Measurements from ENCODE around the gene LGI4.
A peak's percentile ranks its signal among the peaks of the same experiment; 100 is the strongest.
"Not testable (repeated sequence)": the region's sequence is repeated elsewhere in the genome, so short reads cannot be mapped to it uniquely, and the experiment has no call there.

The LGI4 gene

GRCh38 chr19:35105411-35106290, 29.2 kb downstream of the LGI4 start:
- DNase-seq: no peak

GRCh38 chr19:35105047-35105410, 29.8 kb downstream of the LGI4 start:
- no peak for DNase-seq

GRCh38 chr19:35104361-35104760, 30.5 kb downstream of the LGI4 start:
- DNase-seq: no peak

GRCh38 chr19:35103614-35104013, 31.2 kb downstream of the LGI4 start:
- not testable (repeated sequence) for DNase-seq

- not testable (repeated sequence) for DNase-seq
Measured at GRCh38 chr19:35101949-35102348, 32.9 kb downstream of the LGI4 start.

- DNase-seq: no peak
Measured at GRCh38 chr19:35100588-35101533, 34.0 kb downstream of the LGI4 start.

- DNase-seq: no peak
Measured at GRCh38 chr19:35099897-35100275, 35.0 kb downstream of the LGI4 start.

GRCh38 chr19:35099155-35099896, 35.5 kb downstream of the LGI4 start:
- DNase-seq: no peak

- DNase-seq: no peak
Measured at GRCh38 chr19:35098413-35099049, 36.3 kb downstream of the LGI4 start.

GRCh38 chr19:35095667-35096368, 39.0 kb downstream of the LGI4 start:
- DNase-seq: no peak

- no peak for DNase-seq
Measured at GRCh38 chr19:35094656-35095055, 40.2 kb downstream of the LGI4 start.

GRCh38 chr19:35093941-35094647, 40.8 kb downstream of the LGI4 start:
- DNase-seq: no peak

- no peak for DNase-seq
Measured at GRCh38 chr19:35093430-35093829, 41.4 kb downstream of the LGI4 start.

- DNase-seq: peak; percentile 50
Measured at GRCh38 chr19:35090506-35091214, 44.2 kb downstream of the LGI4 start.

GRCh38 chr19:35090160-35090505, 44.7 kb downstream of the LGI4 start:
- no peak for DNase-seq

GRCh38 chr19:35089554-35089953, 45.3 kb downstream of the LGI4 start:
- DNase-seq: no peak

GRCh38 chr19:35088131-35088913, 46.5 kb downstream of the LGI4 start:
- no peak for DNase-seq

GRCh38 chr19:35087393-35087792, 47.5 kb downstream of the LGI4 start:
- DNase-seq: no peak

GRCh38 chr19:35086455-35086854, 48.4 kb downstream of the LGI4 start:
- DNase-seq: no peak

GRCh38 chr19:35085947-35086346, 48.9 kb downstream of the LGI4 start:
- no peak for DNase-seq

Data from activated CD4-positive, alpha-beta T cell treated with anti-CD3 and anti-CD28 coated beads, Interleukin-10, Interleukin-2, amounts not matched to agents 100 ng/mL and 50 ng/mL, durations not matched to agents 16 hours and 8 hours (primary cell).